ENCODE data around the gene OR8D2.

The OR8D2 gene

GRCh38 chr11:124320097-124320496 lies at the start of gene OR8D2:
Gene OR8D2 (minus strand): TSS chr11:124320197. CDS start chr11:124320197, 0 bp downstream.
- DNase-seq (ENCODE audit: low spot score): no peak

- no peak for DNase-seq (ENCODE audit: low spot score)
Observed at GRCh38 chr11:124359566-124359965, 39.6 kb upstream of the OR8D2 start.

GRCh38 chr11:124346311-124346955 lies 26.4 kb upstream of the OR8D2 start:
- DNase-seq (ENCODE audit: low spot score): no peak

- no peak for DNase-seq (ENCODE audit: low spot score)
Observed at GRCh38 chr11:124344346-124344745, 24.3 kb upstream of the OR8D2 start.

- no peak for DNase-seq (ENCODE audit: low spot score)
Observed at GRCh38 chr11:124340142-124340447, 20.1 kb upstream of the OR8D2 start.

- DNase-seq (ENCODE audit: low spot score): no peak
Observed at GRCh38 chr11:124339396-124340141, 19.6 kb upstream of the OR8D2 start.

GRCh38 chr11:124331873-124332272 lies 11.9 kb upstream of the OR8D2 start:
- no peak for DNase-seq (ENCODE audit: low spot score)

- DNase-seq (ENCODE audit: low spot score): no peak
Observed at GRCh38 chr11:124329787-124330478, 9.9 kb upstream of the OR8D2 start.

GRCh38 chr11:124327775-124328174 lies 7.8 kb upstream of the OR8D2 start:
- DNase-seq (ENCODE audit: low spot score): no peak

GRCh38 chr11:124322356-124322755 lies 2.4 kb upstream of the OR8D2 start:
- no peak for DNase-seq (ENCODE audit: low spot score)

- no peak for DNase-seq (ENCODE audit: low spot score)
Observed at GRCh38 chr11:124315052-124315451, 4.9 kb downstream of the OR8D2 start.

GRCh38 chr11:124313849-124314248 lies 6.1 kb downstream of the OR8D2 start, which contains the start of gene OR8D1:
Gene OR8D1 (minus strand): TSS chr11:124313949. CDS start chr11:124310766, 3,183 bp downstream.
- DNase-seq (ENCODE audit: low spot score): no peak

GRCh38 chr11:124313131-124313530 lies 6.9 kb downstream of the OR8D2 start:
- DNase-seq (ENCODE audit: low spot score): no peak

GRCh38 chr11:124311670-124312069 lies 8.3 kb downstream of the OR8D2 start:
- no peak for DNase-seq (ENCODE audit: low spot score)

- DNase-seq (ENCODE audit: low spot score): no peak
Observed at GRCh38 chr11:124311269-124311668, 8.7 kb downstream of the OR8D2 start.

GRCh38 chr11:124310721-124311120 lies 9.3 kb downstream of the OR8D2 start:
- DNase-seq (ENCODE audit: low spot score): no peak

GRCh38 chr11:124307093-124307492 lies 12.9 kb downstream of the OR8D2 start:
- no peak for DNase-seq (ENCODE audit: low spot score)

GRCh38 chr11:124302347-124303125 lies 17.5 kb downstream of the OR8D2 start:
- no peak for DNase-seq (ENCODE audit: low spot score)

GRCh38 chr11:124301548-124301947 lies 18.4 kb downstream of the OR8D2 start:
- DNase-seq (ENCODE audit: low spot score): no peak

GRCh38 chr11:124297921-124298320 lies 22.1 kb downstream of the OR8D2 start:
- no peak for DNase-seq (ENCODE audit: low spot score)

GRCh38 chr11:124296016-124296415 lies 24.0 kb downstream of the OR8D2 start:
- DNase-seq (ENCODE audit: low spot score): no peak

GRCh38 chr11:124294687-124295086 lies 25.3 kb downstream of the OR8D2 start:
- DNase-seq (ENCODE audit: low spot score): no peak

All from hematopoietic multipotent progenitor cell treated with erythropoietin and hydrocortisone succinate and interleukin-3 and kit ligand, for 15 days (in vitro differentiated cells).